Measurements from ENCODE around the gene HDGF. TPM values are rescaled to one million over a fixed set of nuclear protein-coding genes. Genes with fewer than 3 reads are reported as not detected.

HDGF gene
- total RNA-seq, 1 donor from 2014 or later = 257 TPM

DNA sequence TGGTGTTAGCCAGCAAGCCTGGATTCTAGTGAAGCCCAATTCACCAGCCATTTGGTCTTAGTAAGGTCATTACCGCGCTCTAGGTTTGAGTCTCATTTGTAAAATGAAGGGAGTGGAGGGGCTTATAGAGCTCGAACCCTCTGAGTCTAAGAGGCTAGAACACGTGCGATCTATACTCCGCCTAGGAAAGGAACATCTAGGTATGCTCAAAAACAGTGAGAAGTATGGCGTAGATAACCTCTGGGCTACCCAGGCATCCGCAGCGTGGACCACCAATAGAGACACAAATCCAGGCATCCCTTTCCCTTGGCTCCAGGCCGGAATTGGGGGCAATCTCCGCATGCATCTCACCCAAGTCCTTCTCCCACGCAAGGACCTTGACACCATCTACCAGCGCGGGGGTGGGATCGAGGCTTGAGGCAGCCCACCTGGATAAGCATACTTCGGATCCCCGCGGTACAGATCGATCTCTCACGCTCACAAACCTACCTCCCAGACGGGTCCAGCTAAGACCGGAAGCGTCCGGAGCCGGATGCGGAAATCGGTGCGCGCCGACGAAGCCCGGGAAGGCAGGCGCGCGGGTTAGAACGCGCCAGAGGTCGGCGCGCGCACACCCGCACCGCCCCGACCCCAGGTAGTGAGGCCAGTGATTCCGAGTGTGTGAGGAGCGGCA is 23.4 kb downstream of the HDGF start, which contains the start of gene METTL25B:
METTL25B (plus strand) TSS at position 544 of the 673 bp plus-strand sequence. CDS start 636 bp downstream, outside the sequence.
- intact Hi-C loops (cut with micrococcal nuclease) = loop anchor here (1.0 kb wide), 5 partner anchors 13 to 223 kb away; partner anchors contain the start of genes HDGF, MRPL24, PRCC and SH2D2A

DNA sequence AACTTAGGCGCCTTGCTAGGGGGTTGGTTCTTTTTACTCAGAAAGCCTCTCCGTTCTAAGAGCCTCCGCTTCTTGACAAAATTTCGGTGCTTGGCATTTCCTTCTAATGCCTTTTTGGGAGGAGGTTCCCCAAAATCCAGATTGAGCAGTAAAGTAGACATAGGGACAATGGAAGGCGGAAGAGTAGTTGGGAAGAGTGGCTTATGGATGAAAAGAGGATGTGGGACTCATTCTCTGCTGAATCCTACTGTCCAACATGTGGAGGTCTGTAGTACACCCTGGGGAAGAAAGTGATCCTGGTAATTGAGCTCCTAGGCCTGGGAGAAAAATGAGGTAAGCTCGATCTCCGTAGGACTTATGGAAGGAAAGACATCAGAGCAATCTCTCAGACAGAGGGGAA is 24.0 kb downstream of the HDGF start:
- intact Hi-C loops (cut with micrococcal nuclease) = no loop called here

DNA sequence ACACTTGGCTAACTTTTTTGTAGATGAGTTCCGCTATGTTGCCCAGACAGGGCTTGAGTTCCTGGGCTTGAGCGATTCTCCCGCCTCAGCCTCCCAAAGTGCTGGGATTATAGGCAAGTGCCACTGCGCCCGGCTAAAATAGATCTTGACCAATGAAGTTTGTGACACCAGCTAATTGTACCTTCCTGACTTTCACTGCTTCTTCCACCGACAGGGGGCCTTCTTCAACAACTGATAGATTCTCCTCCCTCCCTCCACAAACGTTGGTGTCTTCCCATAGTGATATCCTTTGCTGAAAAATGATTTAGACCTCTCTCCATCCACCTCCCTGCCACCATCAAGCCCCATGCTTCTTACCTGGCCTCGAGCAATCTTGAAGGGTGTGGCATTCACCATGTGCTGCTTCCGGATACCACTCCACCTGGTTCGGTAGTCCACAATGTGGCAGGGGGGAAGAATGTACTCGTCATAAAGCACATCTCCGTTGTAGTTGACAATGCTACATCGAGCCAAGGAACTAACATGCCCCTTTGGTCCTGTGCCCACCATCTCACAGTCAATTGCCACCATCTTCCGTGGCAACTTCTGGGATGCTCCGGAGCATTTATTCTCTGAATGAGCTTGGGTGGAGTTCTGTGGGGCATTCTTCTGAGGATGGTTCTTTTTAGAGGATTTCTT is 24.8 kb downstream of the HDGF start:
- intact Hi-C loops (cut with micrococcal nuclease) = loop anchor here (1.0 kb wide), 4 partner anchors 37 to 164 kb away; partner anchors contain the start of gene NTRK1

DNA sequence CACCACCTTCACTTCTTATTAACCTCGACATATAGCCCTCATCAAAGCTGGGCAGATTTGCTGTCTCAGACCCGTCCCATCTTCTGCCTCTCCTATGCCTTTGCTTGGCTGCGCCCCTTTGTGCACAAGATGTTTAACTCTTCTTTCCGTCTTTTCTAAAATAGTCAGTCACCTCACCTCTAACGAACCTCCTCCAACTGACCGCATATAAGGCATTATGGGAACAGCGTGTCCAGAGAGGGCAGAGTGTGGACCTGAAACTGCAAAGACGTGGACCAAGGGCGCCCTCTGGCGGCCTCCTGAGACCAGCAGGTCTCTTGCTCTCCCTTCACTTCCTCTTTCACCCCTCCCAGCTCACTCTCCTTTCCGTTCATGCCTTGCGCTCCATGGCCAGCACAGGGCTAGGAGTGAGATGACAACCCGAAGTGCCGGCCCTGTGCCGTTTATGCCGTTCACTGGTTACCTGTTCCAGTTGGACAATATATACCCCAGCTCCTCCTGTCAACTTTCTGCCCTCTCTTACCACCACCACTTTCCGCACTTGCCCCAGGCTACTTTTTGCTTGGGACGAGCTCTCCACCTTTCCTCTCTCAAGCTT is 25.7 kb downstream of the HDGF start:
- intact Hi-C loops (cut with micrococcal nuclease) = loop anchor here (1.0 kb wide), 4 partner anchors 36 to 165 kb away; partner anchors contain the start of gene NTRK1

DNA sequence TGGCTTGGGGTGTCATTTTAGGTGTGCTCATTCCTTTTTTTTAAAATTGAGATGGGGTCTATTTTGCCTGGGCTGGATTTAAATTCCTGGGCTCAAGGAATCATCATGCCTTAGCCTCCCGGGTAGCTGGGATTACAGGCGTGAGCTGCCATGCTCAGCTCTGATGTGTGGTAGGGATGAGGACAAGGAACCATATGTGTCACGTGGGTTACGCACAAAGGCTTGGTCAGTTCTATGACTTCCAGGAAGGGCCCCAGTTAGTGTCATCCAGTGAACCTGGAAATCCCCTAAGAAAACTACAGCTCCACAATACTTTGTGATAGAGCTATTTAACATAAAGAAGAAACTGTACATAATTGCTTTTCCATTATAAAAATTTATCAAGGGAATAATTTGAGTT is 29.9 kb downstream of the HDGF start:
- intact Hi-C loops (cut with micrococcal nuclease) = no loop called here

DNA sequence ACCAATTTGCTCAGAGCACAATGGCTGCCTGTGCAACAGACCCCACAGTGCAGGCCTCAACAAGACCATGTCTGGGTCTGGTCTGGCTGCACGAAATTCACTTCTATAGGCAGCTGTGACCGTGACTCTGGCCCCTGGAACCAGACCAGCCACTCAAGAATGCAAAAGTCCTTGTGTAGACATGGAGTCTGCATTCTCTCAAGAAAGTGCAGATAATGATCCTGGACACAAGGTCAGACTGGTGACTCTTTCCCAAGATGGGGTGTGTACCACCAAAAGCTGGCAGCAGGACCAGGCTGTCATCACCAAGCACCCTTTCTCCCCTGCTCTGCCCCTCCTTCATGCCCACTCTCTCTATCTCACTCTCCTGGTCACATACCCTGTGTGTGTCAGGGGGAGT is 30.3 kb downstream of the HDGF start:
- intact Hi-C loops (cut with micrococcal nuclease) = no loop called here

DNA sequence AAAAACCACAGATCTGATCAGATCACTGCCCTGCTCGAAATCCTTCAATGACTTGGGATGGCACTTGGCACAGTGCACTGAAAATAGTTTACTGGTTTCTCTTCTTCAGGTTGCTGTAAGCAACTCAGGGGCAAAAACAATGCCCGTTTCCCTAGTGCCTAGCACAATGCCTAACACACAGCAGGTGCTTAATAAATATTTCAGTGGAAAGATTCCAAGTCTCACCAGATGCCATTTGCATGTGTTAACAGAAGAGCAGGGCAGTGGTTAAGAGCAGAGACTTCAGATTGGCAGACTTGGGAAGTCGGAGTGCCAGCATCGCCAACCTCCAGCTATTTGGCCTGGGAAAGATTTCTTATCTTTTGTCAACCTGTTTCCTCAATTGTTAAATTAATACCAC is 34.1 kb downstream of the HDGF start:
- intact Hi-C loops (cut with micrococcal nuclease) = no loop called here

DNA sequence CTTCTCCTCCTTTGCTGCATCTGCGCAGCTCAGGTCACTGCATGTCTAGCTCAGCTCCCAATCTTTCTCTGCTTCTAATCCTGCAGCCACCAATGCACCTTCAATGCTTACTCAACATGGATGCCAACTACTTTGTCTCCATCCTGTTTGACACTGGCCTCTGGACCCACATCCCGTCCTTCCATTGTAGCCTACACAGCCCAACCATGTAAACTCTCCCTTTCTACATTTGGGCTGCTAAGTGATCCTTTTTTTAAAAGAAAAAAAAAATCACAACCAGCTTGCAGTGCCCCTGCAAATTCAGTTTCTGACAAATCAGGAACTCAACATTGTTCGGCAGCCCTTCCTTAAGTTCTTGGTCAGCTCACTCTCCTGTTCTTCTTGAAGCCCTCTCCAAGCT is 36.6 kb downstream of the HDGF start:
- intact Hi-C loops (cut with micrococcal nuclease) = no loop called here

DNA sequence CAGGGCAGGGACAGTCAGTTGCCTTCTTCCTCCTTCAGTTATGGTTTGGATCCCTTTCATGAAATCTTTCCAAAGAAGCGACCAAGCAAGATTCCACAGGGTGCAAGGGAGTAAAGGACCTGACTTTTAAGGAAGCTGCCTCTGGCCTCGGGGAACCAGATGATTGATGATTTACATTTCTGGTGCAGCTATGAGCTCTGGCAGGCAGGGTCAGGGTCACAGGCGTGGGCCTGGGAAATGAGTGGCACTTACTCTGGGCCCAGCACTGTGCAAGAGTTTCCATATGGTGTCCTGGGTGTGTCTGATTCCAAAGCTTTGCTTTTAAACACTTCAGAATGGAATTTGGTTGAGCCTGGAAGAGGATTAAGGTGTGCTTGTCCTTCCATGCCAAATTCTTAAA is 38.8 kb downstream of the HDGF start:
- intact Hi-C loops (cut with micrococcal nuclease) = no loop called here

DNA sequence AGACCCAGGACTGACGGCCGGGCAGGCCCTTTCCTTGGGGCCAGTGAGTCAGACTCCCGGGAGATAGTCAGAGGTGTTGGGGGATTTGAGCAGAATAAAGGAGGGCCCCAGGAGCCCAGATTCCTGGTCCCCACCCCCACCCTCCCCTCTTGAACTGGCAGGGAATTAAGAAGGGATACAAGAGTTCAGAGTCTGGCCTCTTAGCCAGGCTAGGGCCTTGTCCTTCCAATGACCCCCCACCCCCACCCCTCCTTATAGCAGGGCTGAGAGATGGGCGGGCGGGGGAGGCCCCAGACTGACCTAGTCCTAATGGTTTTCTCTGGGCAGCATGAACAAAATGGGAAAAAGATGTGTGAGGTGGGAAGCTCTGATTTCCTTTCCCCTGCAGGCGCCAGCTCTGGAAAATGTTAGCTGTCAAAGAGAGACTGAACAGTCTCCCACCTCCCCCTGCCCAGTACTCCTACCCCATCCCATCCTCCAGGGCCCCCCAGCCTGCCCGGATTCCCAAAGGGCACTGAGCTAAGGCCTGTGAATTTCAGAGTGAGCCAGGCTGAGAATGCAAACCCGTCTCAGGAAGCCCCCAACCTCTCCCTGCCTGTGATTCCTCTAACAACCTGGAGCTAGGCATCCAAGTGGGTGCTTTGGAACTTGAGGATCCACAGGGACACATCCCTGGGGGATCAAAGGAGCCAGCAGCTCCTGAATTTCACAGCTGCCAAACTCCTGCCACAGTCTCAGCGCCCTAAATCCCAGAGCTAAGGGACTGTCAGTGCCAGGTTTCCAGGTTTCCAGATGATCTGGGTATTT is 40.3 kb downstream of the HDGF start:
- intact Hi-C loops (cut with micrococcal nuclease) = no loop called here

DNA sequence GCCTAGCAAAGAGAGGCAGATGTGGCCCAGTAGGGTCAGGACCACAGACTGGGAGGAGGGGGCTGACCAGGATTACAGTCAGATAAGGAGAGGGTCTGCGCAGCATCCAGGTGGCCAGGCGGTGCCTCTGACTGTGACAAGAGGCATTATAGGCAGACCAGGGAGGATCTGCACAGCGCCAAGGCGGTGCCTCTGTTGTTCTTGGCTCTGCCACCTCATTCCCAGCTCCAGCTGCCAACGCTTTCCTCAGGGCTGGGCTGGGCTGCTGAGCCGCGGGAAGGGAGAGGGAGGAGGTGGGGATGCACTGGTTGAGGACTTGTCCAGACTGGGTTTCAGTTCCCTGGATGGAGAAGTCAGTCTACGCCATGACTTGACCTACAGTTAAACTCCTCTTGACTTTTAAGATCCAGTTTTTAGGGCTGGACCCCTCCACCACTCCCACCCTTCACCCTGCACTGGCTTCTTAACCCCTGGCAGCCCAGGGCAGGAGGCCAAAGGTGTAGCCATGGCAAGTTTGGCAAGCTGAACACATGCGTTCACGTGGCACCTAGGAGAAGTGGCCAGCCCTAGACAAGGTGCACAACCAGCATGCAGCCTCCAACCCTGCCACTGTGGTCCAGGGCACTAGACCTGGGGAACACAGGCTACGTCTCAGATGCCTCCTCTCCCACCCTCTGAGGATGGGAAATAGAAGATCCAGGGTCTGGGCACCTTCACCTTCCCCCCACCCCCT is 41.6 kb downstream of the HDGF start:
- intact Hi-C loops (cut with micrococcal nuclease) = no loop called here

DNA sequence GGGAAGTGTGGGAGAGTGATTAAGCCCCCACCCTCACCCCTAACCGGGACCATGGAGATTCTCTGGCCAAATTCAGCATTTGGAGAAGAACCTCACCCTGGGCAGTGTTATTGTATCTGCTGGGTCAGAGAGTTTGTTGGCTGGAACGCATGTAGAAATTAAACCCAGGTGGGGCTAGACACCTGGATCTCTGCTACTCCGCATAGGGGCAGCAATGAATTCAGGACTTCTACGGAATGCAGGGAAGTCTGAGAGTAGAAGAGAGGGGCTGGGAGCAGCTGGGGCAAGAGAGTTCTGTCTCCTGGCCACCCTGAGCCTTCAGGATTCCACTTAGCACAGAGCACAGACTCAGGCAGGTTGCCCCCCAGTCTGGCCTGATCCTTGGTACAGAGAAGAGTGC is 42.4 kb downstream of the HDGF start:
- intact Hi-C loops (cut with micrococcal nuclease) = no loop called here

DNA sequence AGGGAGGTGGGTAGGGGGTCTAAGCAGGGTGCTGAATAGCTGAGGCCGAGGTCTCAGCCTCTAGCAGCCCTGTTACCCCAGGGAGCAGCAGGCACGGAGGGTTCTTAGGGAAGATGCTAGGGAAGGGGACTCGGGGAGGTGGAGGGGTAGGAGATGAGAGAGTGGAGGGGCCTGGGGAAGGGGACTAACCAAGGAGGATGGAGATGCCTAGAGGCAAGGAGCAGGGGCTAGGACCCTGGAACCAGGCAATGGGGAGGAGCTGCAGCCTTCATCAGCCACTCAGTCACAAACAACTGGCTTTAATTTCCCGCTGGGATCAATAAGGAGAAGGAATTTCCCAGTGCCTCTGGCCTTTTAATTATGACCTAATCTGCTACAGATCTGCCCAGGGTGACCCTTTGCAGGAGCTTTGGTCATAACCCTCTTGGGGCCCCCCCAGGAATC is 43.2 kb downstream of the HDGF start:
- intact Hi-C loops (cut with micrococcal nuclease) = no loop called here

DNA sequence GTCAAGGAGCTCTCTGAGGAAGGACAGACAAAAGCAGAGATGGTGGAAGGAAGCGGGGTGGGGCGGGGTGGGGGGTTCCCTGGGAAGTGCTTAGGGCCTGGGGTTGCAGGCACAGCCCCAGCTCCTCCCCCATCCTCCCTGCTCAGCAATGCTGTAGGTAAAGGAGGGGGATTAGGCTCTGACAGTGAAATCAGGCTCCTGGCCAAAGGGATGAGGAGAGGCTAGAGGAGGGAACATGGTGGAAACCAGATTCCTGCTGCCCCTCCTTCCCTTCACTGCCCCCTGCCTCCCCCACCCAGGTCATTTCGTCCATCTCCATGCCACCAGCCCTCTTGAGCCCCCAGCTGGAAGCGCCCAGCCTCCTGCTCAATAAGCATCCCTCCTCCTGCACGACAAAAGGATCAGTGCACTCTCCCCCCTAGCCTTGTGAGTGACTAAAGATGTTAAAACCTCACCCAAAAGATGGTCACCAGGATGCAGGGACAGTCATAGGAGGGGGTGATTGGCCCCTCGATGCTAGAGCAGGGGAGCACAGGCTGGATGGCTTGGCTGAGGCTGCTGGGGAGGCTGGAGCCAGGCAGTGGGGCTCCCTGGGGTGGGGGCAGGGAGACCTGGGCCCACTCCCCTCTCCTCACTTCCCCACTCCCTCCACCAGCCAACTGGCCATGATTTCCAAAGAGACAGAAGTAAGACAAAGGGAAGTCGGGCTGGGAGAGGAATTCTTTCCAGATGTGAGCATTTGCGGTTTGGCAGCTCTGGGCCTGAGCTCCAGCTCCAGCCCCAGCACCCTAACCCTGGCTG is 43.9 kb downstream of the HDGF start:
- intact Hi-C loops (cut with micrococcal nuclease) = no loop called here

DNA sequence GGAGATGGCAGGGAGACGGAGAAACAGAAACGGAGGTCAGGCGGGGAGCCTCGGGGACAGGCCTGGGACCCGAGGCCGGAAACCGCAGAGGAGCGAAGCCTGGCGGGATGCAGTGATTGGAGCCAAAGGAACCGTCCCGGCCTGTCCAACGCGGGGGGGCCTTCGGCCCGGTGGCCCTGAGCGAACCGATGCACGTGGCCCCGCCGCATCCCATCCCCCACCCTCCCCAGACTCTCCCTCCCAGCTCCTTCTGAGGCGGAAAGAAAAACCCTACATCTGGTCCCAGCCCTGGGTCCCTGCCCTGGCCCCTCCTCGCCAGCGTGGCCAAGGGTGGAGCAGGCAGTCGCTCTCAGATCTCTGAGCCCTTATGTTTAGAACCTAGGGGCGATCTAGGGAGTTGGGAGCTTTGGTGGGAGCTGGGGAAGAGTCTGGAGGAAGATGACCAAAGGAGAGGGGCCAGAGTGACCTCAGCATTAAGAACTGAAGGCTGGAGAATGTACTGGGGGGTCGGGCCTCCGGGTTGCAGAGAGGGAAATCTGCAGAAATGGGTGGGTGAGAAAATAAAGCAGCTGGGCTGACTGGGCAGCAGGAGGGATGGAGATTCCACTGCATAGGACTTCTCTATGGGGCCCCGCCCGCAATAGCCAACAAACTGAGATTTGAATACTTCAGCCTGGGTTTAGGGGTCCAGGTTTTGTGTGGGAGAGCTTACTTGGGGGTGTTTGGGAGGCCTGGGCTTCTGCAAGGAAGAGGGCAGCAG is 44.6 kb downstream of the HDGF start:
- intact Hi-C loops (cut with micrococcal nuclease) = loop anchor here (1.0 kb wide), 2 partner anchors 18 to 47 kb away; no protein-coding TSS in a partner anchor

DNA sequence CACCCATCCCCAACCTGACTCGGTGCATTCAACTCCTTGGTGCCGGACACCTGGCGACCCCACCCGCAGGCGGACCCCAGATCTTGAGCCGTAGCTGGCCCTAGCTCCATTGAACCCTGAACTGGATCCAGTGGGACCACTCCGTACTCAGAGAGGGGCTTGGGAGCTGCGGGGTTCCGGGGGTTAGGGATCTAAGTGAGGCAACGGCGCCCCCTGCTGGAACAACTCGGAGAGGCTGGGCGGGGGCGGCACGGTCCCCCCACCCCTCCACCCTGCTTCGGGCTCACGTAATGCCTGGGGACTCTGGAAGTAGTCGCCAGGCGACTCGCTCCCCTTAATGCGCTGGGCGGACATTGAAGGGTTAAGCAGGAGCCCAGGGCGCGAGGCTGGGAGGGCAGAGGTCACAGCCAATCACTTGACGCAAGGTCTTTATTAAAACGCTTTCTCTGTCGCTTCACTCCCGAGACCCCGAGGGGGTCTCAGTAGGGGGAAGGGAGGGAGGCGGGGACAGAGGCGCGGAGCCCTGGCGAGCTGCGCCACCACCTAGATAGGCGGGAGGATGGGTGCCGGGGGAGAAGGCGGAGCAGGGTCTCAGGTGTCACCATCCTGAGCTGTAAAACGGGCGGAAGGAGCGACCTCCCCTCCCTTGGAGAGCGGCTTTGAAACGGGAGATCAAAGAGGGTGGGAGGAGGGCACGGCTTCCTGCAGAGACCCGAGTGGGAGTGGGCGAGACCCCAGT is 45.4 kb downstream of the HDGF start:
- intact Hi-C loops (cut with micrococcal nuclease) = loop anchor here (1.0 kb wide), 2 partner anchors 17 to 46 kb away; no protein-coding TSS in a partner anchor

DNA sequence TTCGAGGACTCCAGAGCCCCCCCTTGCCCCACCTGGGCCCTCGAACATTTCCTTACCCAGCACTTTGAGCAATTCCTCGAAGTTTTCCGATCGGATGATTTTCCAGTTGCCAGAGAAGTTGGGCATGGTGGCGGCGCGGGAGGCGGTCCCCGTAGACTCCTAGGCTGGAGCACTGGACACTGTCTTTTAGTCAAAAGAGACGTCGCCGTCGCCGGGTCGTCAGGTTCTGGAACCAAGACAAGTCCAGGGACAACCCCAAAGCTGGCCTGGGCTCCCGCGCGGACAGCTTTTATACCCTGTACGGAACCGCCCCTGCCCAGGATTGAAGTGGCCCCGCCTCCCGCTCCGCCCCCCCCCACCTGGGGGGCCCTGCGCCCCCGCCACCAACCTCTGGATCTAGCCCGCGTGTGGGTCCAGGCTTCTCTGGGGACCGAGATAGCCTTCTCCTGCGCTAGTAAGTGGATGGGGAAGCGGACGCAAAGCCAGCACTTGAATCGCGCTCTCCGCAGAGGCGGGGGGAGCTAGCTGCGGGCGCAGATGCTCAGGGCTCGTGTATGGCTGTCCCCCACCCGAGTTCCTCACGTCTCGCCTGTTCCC is 46.1 kb downstream of the HDGF start, which contains the start of gene CRABP2:
CRABP2 (minus strand) TSS at position 263 of the 597 bp plus-strand sequence; CDS start at position 126, 137 bp downstream.
- intact Hi-C loops (cut with micrococcal nuclease) = no loop called here

DNA sequence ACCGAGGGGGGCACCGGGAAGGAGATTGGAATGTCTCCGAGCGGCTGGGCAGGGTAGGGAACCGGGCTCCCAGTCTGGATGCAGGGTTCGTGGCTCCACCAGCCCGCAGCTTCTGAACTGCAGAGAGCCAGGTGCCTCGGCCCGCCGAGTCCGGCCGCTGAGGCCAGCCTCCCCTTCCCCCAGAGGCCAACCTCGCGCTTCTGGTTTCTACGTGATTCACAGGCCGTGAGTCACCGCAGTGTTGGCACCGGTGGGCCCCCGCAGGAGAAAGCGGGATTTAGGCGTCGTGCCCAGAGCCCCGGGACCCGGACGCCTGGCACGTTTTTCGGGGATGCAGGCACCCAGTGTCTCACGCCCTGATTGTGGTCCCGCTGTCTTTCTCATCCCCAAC is 46.5 kb downstream of the HDGF start:
- intact Hi-C loops (cut with micrococcal nuclease) = no loop called here

Measured in T-helper 2 cell treated with Interferon-gamma antibody and Interleukin-4, amounts not matched to agents 100 ng/mL and 5 ng/mL, for 36 hours (primary cell).